ENCODE measurements around the gene IRF2BP2. TPM values are rescaled to one million over a fixed set of nuclear protein-coding genes. Genes with fewer than 3 reads are reported as not detected.
A peak's percentile ranks its signal among the peaks of the same experiment; 100 is the strongest.

Gene IRF2BP2
- total and polyA plus RNA-seq, 10 of the 15 experiments (the other 5 are each of a cell fraction or from before 2014, with no cell fraction given), result 7.5 to 114 (median 52.3) TPM

DNA sequence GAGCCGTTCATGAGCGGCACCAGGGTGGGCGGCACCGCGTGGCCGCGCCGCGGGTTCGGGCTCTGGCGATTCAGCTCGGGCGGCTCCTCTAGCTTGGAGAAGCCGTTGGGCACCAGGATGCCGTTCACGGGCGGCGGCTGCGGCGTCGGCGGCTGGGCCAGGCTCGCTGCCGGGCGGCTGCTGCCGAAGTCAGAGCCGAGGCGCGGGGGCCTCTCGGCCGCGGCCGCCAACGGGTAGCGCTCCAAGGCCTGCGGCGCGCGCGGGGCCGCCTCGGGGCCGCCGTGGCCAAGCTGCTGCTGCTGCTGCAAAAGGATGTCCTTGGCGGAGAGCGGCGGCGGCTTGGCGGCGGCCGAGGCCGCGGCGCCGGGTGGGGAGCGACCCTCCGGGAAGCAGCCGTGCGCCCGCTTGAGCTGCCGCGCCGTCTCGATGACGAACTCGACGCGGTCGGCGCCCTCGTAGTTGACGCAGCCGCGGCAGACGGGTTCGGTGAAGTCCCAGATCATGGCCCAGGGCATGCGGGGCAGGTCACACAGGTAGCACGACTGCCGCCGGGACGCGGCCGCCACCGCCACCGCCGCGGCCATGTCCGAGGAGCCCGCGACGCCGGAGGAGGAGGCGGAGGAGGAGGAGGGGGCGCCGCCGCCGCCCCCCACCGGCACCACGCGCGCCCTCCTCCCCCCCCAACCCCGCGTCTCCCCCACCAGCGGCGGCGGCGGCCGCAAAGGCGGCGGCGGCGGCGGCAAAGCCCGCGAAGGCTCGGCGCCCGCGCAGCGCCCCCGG lies 877 bp downstream of the IRF2BP2 start (continued):
- TF ChIP-seq, protein P1, sequence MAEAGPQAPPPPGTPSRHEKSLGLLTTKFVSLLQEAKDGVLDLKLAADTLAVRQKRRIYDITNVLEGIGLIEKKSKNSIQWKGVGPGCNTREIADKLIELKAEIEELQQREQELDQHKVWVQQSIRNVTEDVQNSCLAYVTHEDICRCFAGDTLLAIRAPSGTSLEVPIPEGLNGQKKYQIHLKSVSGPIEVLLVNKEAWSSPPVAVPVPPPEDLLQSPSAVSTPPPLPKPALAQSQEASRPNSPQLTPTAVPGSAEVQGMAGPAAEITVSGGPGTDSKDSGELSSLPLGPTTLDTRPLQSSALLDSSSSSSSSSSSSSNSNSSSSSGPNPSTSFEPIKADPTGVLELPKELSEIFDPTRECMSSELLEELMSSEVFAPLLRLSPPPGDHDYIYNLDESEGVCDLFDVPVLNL (IDR thresholded peaks at IDR 0.05; ENCODE audit: low read depth, low read length), result no peak
- TF ChIP-seq, protein P2, sequence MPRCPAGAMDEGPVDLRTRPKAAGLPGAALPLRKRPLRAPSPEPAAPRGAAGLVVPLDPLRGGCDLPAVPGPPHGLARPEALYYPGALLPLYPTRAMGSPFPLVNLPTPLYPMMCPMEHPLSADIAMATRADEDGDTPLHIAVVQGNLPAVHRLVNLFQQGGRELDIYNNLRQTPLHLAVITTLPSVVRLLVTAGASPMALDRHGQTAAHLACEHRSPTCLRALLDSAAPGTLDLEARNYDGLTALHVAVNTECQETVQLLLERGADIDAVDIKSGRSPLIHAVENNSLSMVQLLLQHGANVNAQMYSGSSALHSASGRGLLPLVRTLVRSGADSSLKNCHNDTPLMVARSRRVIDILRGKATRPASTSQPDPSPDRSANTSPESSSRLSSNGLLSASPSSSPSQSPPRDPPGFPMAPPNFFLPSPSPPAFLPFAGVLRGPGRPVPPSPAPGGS (IDR thresholded peaks at IDR 0.05; ENCODE audit: borderline replicate concordance, insufficient read depth, low read depth, low read length, poor library complexity, severe bottlenecking), result no peak
- TF ChIP-seq MXI1 (IDR thresholded peaks at IDR 0.05; ENCODE audit: low read depth, low read length) (peak; percentile 51; the same call in 1 of the 2 replicates), NFIC (IDR thresholded peaks at IDR 0.05; ENCODE audit: low read depth, low read length) (no peak), IKZF1 (conservative IDR thresholded peaks at IDR 0.05) (peak; percentile 63), RAD51 (IDR thresholded peaks at IDR 0.05) (no peak), HDAC2 (IDR thresholded peaks at IDR 0.05) (no peak), MEF2A (IDR thresholded peaks at IDR 0.05; ENCODE audit: insufficient read depth, low read depth, low read length) (no peak), ZNF217 (IDR thresholded peaks at IDR 0.05) (peak; percentile 45; the same call in 1 of the 2 replicates), EGR1 (IDR thresholded peaks at IDR 0.05; ENCODE audit: borderline replicate concordance in 1 of 2, low read depth in 2 of 2, low read length in 2 of 2) (0 out of 3 replicates have a peak, but pooled peaks of 1 of the 2 experiments have one; percentile 6)
- TF ChIP-seq, protein P3, sequence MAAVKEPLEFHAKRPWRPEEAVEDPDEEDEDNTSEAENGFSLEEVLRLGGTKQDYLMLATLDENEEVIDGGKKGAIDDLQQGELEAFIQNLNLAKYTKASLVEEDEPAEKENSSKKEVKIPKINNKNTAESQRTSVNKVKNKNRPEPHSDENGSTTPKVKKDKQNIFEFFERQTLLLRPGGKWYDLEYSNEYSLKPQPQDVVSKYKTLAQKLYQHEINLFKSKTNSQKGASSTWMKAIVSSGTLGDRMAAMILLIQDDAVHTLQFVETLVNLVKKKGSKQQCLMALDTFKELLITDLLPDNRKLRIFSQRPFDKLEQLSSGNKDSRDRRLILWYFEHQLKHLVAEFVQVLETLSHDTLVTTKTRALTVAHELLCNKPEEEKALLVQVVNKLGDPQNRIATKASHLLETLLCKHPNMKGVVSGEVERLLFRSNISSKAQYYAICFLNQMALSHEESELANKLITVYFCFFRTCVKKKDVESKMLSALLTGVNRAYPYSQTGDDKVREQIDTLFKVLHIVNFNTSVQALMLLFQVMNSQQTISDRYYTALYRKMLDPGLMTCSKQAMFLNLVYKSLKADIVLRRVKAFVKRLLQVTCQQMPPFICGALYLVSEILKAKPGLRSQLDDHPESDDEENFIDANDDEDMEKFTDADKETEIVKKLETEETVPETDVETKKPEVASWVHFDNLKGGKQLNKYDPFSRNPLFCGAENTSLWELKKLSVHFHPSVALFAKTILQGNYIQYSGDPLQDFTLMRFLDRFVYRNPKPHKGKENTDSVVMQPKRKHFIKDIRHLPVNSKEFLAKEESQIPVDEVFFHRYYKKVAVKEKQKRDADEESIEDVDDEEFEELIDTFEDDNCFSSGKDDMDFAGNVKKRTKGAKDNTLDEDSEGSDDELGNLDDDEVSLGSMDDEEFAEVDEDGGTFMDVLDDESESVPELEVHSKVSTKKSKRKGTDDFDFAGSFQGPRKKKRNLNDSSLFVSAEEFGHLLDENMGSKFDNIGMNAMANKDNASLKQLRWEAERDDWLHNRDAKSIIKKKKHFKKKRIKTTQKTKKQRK (IDR thresholded peaks at IDR 0.05; ENCODE audit: low read depth, low read length), result no peak
- TF ChIP-seq, protein P4, sequence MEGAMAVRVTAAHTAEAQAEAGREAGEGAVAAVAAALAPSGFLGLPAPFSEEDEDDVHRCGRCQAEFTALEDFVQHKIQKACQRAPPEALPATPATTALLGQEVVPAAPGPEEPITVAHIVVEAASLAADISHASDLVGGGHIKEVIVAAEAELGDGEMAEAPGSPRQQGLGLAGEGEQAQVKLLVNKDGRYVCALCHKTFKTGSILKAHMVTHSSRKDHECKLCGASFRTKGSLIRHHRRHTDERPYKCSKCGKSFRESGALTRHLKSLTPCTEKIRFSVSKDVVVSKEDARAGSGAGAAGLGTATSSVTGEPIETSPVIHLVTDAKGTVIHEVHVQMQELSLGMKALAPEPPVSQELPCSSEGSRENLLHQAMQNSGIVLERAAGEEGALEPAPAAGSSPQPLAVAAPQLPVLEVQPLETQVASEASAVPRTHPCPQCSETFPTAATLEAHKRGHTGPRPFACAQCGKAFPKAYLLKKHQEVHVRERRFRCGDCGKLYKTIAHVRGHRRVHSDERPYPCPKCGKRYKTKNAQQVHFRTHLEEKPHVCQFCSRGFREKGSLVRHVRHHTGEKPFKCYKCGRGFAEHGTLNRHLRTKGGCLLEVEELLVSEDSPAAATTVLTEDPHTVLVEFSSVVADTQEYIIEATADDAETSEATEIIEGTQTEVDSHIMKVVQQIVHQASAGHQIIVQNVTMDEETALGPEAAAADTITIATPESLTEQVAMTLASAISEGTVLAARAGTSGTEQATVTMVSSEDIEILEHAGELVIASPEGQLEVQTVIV (IDR thresholded peaks at IDR 0.05; ENCODE audit: borderline replicate concordance, partially characterized antibody), result no peak
- TF ChIP-seq, protein P5, sequence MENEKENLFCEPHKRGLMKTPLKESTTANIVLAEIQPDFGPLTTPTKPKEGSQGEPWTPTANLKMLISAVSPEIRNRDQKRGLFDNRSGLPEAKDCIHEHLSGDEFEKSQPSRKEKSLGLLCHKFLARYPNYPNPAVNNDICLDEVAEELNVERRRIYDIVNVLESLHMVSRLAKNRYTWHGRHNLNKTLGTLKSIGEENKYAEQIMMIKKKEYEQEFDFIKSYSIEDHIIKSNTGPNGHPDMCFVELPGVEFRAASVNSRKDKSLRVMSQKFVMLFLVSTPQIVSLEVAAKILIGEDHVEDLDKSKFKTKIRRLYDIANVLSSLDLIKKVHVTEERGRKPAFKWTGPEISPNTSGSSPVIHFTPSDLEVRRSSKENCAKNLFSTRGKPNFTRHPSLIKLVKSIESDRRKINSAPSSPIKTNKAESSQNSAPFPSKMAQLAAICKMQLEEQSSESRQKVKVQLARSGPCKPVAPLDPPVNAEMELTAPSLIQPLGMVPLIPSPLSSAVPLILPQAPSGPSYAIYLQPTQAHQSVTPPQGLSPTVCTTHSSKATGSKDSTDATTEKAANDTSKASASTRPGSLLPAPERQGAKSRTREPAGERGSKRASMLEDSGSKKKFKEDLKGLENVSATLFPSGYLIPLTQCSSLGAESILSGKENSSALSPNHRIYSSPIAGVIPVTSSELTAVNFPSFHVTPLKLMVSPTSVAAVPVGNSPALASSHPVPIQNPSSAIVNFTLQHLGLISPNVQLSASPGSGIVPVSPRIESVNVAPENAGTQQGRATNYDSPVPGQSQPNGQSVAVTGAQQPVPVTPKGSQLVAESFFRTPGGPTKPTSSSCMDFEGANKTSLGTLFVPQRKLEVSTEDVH (IDR thresholded peaks at IDR 0.05; ENCODE audit: low read depth, partially characterized antibody), result no peak
- TF ChIP-seq, protein P6, sequence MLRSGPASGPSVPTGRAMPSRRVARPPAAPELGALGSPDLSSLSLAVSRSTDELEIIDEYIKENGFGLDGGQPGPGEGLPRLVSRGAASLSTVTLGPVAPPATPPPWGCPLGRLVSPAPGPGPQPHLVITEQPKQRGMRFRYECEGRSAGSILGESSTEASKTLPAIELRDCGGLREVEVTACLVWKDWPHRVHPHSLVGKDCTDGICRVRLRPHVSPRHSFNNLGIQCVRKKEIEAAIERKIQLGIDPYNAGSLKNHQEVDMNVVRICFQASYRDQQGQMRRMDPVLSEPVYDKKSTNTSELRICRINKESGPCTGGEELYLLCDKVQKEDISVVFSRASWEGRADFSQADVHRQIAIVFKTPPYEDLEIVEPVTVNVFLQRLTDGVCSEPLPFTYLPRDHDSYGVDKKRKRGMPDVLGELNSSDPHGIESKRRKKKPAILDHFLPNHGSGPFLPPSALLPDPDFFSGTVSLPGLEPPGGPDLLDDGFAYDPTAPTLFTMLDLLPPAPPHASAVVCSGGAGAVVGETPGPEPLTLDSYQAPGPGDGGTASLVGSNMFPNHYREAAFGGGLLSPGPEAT (IDR thresholded peaks at IDR 0.05; ENCODE audit: low read depth), result no peak
